Panc1 (cell line): Measurements from ENCODE around the gene LRP2. TPM values are rescaled to one million over a fixed set of nuclear protein-coding genes. Genes with fewer than 3 reads are reported as not detected.

Experiments used
- ATAC-seq: fragments of 200-7000 bp; cut with Tn5 transposase; 2 replicates; pipeline ENCODE4 v1.9.1; 2020; ENCODE audit warnings: mild to moderate bottlenecking, moderate library complexity
- BruUV-seq: library from RNA; stranded (reverse); fragments of 400-500 nt; replicated peaks from 2 replicates; lab custom pipeline; 2021; lab: Mats Ljungman, UMichigan
- CTCF ChIA-PET: fragments of 300-600 bp; sonication (Branson Sonifier 250); formaldehyde crosslinking; loops from one replicate; lab custom pipeline; 2022; ENCODE audit warnings: antibody characterized with exemption; lab: Charles Lee
- POLR2A ChIA-PET: fragments of 300-600 bp; sonication (Branson Sonifier 250); formaldehyde crosslinking; loops from one replicate; lab custom pipeline; 2022; ENCODE audit warnings: antibody characterized with exemption; lab: Charles Lee
- DNase-seq: peaks from one replicate; pipeline ENCODE4 v3.0.0-alpha.2; 2010; ENCODE audit warnings: low read depth, low spot score
- H3K27ac ChIP-seq: 2 replicates; pipeline ENCODE4 v1.5.1; 2011; ENCODE audit warnings: mild to moderate bottlenecking, low read length, inconsistent platforms
- H3K27me3 ChIP-seq: fragments of 200-500 bp; sonication (Bioruptor generic); 2 replicates; pipeline ENCODE4 v1.6.0; 2014; ENCODE audit warnings: low read length, inconsistent platforms; ENCODE audit not compliant: control insufficient read depth, insufficient read depth
- H3K36me3 ChIP-seq: fragments of 200-500 bp; sonication (Bioruptor generic); 2 replicates; pipeline ENCODE4 v1.5.1; 2014; ENCODE audit warnings: inconsistent platforms, mild to moderate bottlenecking, low read length, moderate library complexity; ENCODE audit not compliant: control insufficient read depth, insufficient read depth
- H3K4me1 ChIP-seq: 2 replicates; pipeline ENCODE4 v1.5.1; 2011; ENCODE audit warnings: inconsistent platforms, mild to moderate bottlenecking, low read length, moderate library complexity; ENCODE audit not compliant: control insufficient read depth, insufficient read depth
- H3K4me3 ChIP-seq, 2 experiments: 2 replicates each; pipeline ENCODE4 v1.5.1; 2011 to 2012; ENCODE audit warnings: low read depth in 2 of 2, low read length in 2 of 2, mild to moderate bottlenecking in 2 of 2, inconsistent platforms in 1 of 2, moderate library complexity in 1 of 2
- H3K9me3 ChIP-seq: fragments of 200-500 bp; sonication (Bioruptor generic); 2 replicates; pipeline ENCODE4 v1.5.1; 2014; ENCODE audit warnings: low read depth, mild to moderate bottlenecking, inconsistent platforms, low read length, moderate library complexity; ENCODE audit not compliant: control insufficient read depth, insufficient read depth
- POLR2AphosphoS5 ChIP-seq: IDR thresholded peaks from 2 replicates; pipeline ENCODE4 v1.6.1; 2012; ENCODE audit warnings: mild to moderate bottlenecking, low read depth, low read length, moderate library complexity
- SIN3A ChIP-seq: IDR thresholded peaks from 2 replicates; pipeline ENCODE4 v1.6.1; 2012; ENCODE audit warnings: low read depth, mild to moderate bottlenecking, low read length, moderate library complexity, borderline replicate concordance; ENCODE audit not compliant: insufficient read depth
- TCF7L2 ChIP-seq: IDR thresholded peaks from 2 replicates; pipeline ENCODE4 v1.6.1; 2011; ENCODE audit warnings: mild to moderate bottlenecking, low read depth, low read length, inconsistent platforms
- in situ Hi-C: cut with HindIII; loops from 2 replicates; pipeline ENCODE4 v1.10.0; 2016; ENCODE audit warnings: low sequenced_read_pairs, low pct_unique_long_range_greater_than_20kb
- intact Hi-C: fragments of 100-400 bp; cut with micrococcal nuclease; formaldehyde crosslinking; loops from one replicate; pipeline ENCODE4 v1.10.0; 2022; ENCODE audit not compliant: unreplicated experiment
- total RNA-seq: library from RNA; stranded (reverse); gene quantifications from one replicate; pipeline ENCODE4 v1.2.1, GENCODE V29; 2021; ENCODE audit not compliant: unreplicated experiment
- TF ChIP-seq, protein P1 (sequence below), 2 experiments: IDR thresholded peaks; 2 replicates each; pipeline ENCODE4 v1.6.1; 2011 to 2012; ENCODE audit warnings: low read depth in 2 of 2, control low read depth in 1 of 2, low read length in 1 of 2, mild to moderate bottlenecking in 1 of 2, moderate library complexity in 1 of 2; ENCODE audit not compliant: insufficient read depth in 1 of 2
- TF ChIP-seq, protein P2 (sequence below): fragments of 450-650 bp; IDR thresholded peaks from 2 replicates; pipeline ENCODE4 v1.5.1; 2017; ENCODE audit warnings: mild to moderate bottlenecking

Gene LRP2
- total RNA-seq, 1 experiment from 2014 or later, result 0.10 TPM

DNA sequence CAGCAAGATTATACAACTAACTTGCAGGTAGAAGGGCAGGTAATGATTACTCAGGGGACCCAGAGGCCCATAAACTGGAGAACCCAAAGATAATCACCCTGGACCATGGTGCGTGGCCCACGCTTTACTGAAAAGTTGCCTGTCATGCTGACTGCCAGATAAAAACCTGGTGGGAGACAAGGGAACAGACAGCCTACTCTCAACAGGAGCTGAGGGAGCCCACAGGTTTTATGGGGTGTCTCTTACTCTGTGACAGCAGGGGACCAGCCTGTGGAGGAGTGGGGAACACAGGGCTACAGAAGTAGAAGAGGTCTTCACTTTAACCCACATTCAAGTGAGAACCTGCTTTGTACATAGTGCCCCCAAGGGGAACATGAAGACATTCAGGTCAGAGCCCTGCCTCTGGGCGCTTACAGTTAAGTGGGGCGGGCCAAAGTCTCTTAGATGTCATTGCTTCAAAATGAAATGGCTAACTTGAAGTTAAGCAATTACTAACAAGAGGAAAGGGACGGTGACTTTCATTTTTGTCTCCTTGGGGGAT lies 232.6 kb downstream of the LRP2 start:
- TF ChIP-seq TCF7L2, result no peak
- TF ChIP-seq POLR2AphosphoS5, result no peak
- no peak for TF ChIP-seq SIN3A
- TF ChIP-seq, protein P1, sequence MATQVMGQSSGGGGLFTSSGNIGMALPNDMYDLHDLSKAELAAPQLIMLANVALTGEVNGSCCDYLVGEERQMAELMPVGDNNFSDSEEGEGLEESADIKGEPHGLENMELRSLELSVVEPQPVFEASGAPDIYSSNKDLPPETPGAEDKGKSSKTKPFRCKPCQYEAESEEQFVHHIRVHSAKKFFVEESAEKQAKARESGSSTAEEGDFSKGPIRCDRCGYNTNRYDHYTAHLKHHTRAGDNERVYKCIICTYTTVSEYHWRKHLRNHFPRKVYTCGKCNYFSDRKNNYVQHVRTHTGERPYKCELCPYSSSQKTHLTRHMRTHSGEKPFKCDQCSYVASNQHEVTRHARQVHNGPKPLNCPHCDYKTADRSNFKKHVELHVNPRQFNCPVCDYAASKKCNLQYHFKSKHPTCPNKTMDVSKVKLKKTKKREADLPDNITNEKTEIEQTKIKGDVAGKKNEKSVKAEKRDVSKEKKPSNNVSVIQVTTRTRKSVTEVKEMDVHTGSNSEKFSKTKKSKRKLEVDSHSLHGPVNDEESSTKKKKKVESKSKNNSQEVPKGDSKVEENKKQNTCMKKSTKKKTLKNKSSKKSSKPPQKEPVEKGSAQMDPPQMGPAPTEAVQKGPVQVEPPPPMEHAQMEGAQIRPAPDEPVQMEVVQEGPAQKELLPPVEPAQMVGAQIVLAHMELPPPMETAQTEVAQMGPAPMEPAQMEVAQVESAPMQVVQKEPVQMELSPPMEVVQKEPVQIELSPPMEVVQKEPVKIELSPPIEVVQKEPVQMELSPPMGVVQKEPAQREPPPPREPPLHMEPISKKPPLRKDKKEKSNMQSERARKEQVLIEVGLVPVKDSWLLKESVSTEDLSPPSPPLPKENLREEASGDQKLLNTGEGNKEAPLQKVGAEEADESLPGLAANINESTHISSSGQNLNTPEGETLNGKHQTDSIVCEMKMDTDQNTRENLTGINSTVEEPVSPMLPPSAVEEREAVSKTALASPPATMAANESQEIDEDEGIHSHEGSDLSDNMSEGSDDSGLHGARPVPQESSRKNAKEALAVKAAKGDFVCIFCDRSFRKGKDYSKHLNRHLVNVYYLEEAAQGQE (IDR thresholded peaks at IDR 0.05; ENCODE audit: insufficient read depth in 1 of 2, low read depth in 2 of 2, low read length in 1 of 2), result no peak
- TF ChIP-seq, protein P2, sequence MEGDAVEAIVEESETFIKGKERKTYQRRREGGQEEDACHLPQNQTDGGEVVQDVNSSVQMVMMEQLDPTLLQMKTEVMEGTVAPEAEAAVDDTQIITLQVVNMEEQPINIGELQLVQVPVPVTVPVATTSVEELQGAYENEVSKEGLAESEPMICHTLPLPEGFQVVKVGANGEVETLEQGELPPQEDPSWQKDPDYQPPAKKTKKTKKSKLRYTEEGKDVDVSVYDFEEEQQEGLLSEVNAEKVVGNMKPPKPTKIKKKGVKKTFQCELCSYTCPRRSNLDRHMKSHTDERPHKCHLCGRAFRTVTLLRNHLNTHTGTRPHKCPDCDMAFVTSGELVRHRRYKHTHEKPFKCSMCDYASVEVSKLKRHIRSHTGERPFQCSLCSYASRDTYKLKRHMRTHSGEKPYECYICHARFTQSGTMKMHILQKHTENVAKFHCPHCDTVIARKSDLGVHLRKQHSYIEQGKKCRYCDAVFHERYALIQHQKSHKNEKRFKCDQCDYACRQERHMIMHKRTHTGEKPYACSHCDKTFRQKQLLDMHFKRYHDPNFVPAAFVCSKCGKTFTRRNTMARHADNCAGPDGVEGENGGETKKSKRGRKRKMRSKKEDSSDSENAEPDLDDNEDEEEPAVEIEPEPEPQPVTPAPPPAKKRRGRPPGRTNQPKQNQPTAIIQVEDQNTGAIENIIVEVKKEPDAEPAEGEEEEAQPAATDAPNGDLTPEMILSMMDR, result no peak
- CTCF ChIA-PET, result no interaction called here

DNA sequence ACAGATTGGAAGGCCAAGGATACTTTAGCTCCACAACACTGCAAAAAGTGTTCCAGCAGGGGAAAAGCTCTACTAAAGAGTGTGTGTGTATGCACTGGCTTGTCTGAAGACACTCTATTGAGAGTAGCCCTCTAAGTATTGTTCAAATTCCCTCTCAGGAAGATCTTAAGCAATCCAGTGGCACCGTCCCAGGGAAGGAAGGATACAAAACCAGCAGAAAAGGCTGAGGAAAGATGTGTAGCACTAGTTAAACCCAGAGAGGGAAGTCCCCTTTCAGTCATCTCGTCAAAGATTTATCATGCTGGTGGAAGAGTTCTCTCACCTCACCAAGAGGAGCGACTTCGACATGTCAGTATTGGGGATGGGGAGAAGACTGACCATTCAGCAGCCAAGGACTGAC lies 242.5 kb downstream of the LRP2 start:
- Histone ChIP-seq H3K27me3 (peaks cover 4% of the 10 kb centered on the region), H3K4me3 (no peak overlapping the region), H3K36me3 (no peaks in the 10 kb centered on the region), H3K9me3 (no peaks in the 10 kb centered on the region), H3K27ac (no peak overlapping the region), H3K4me1 (no peaks in the 10 kb centered on the region)
- intact Hi-C loops (loop anchor here (10.0 kb wide), 1 partner anchor 155 kb away; no protein-coding TSS in a partner anchor), in situ Hi-C loops (no loop called here)
- ChIA-PET POLR2A (no interaction called here), CTCF (no interaction called here)
- DNase-seq (no peak), ATAC-seq (no peak)
- TF ChIP-seq POLR2AphosphoS5 (no peak), TCF7L2 (no peak), SIN3A (no peak)
- TF ChIP-seq, protein P1 (IDR thresholded peaks at IDR 0.05; ENCODE audit: insufficient read depth in 1 of 2, low read depth in 2 of 2, low read length in 1 of 2), result no peak
- TF ChIP-seq, protein P2, result no peak
- no TSS peak for BruUV-seq

More for the DNA sequence above, 232.6 kb downstream of the LRP2 start:
- in situ Hi-C loops (no loop called here), intact Hi-C loops (loop anchor here (5.0 kb wide), 1 partner anchor 167 kb away; no protein-coding TSS in a partner anchor)
- no peak overlapping the region for H3K27ac ChIP-seq
- H3K4me1 ChIP-seq, result no peaks in the 10 kb centered on the region
- no peak for ATAC-seq
- POLR2A ChIA-PET, result no interaction called here
- H3K4me3 ChIP-seq, result no peak overlapping the region
- peaks cover 2% of the 10 kb centered on the region; the same call in 1 of the 2 replicates for H3K27me3 ChIP-seq
- H3K36me3 ChIP-seq, result no peaks in the 10 kb centered on the region
- no peak for DNase-seq
- no TSS peak for BruUV-seq
- H3K9me3 ChIP-seq, result no peaks in the 10 kb centered on the region
